Mucosa of rectum (tissue), 2 donors: ENCODE results near the gene REX1BD.
"Not testable (repeated sequence)": the region's sequence is repeated elsewhere in the genome, so short reads cannot be mapped to it uniquely, and the experiment has no call there.

ENCODE experiments used
- H3K27ac ChIP-seq, 2 donors: one replicate each; pipeline ENCODE4 v1.7.0; 2013; ENCODE audit warnings: inconsistent platforms in 2 of 2, low read depth in 2 of 2, low read length in 2 of 2
- H3K27me3 ChIP-seq, 2 donors: one replicate each; pipeline ENCODE4 v1.7.0; 2013; ENCODE audit warnings: low read length in 2 of 2; ENCODE audit not compliant: control insufficient read depth in 2 of 2, insufficient read depth in 2 of 2
- H3K36me3 ChIP-seq, 2 donors: one replicate each; pipeline ENCODE4 v1.7.0; 2013; ENCODE audit warnings: low read length in 2 of 2; ENCODE audit not compliant: control insufficient read depth in 2 of 2, insufficient read depth in 2 of 2
- H3K4me1 ChIP-seq, 2 donors: one replicate each; pipeline ENCODE4 v1.7.0; 2013; ENCODE audit warnings: low read length in 2 of 2, mild to moderate bottlenecking in 1 of 2; ENCODE audit not compliant: control insufficient read depth in 2 of 2, insufficient read depth in 2 of 2
- H3K4me3 ChIP-seq, 2 donors: one replicate each; pipeline ENCODE4 v1.7.0; 2013; ENCODE audit warnings: low read length in 2 of 2
- H3K9ac ChIP-seq, 2 donors: one replicate each; pipeline ENCODE4 v1.7.0; 2013; ENCODE audit warnings: low read length in 2 of 2, low read depth in 1 of 2, mild to moderate bottlenecking in 1 of 2
- H3K9me3 ChIP-seq, 2 donors: one replicate each; pipeline ENCODE4 v1.7.0; 2013; ENCODE audit warnings: low read length in 2 of 2; ENCODE audit not compliant: control insufficient read depth in 2 of 2
- donor health status: healthy.
- donor health status: Normal muscosa, but diverticular disease.

REX1BD gene

GRCh38 chr19:18588611-18589379 is at the start of gene REX1BD:
Gene REX1BD, plus strand, starts transcription at chr19:18588798. Its CDS starts 4 bp downstream, at chr19:18588802.
- Histone ChIP-seq H3K27me3 (no peaks in the 10 kb centered on the region), H3K4me1 (peaks cover 16 to 23% of the 10 kb centered on the region in 2 donors), H3K9me3 (no peaks in the 10 kb centered on the region), H3K4me3 (peak within 1 kb of the TSS; percentile 79 to 86), H3K27ac (peak within 1 kb of the TSS; percentile 82 to 92), H3K36me3 (peaks cover 5 to 6% of the 10 kb centered on the region in 2 donors), H3K9ac (peak within 1 kb of the TSS; percentile 79 to 80)

DNA sequence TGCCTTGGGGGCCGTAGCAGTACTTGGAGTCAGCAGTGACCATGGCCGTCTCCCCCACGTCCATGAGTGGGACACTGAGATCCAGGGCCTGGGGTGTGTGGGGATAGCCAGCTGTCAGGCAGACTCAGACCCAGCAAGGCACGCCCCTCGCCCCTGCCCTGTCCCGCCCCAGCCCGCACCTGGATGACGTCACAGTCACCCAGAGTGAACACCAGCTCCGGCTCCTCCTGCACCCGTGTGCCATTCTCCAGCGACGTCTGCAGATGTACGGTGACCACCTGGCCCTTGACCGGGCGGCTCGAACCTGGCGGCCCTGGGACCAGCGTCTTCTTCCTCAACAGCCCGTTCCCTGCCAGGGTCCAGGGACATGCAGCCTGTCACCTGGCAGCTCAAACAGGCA is 49.2 kb upstream of the REX1BD start:
- H3K4me1 ChIP-seq, result peaks cover 13% of the 10 kb centered on the region in 2 donors
- H3K27ac ChIP-seq, result no peak overlapping the region
- no peaks in the 10 kb centered on the region for H3K27me3 ChIP-seq
- H3K9ac ChIP-seq, result no peak overlapping the region
- H3K36me3 ChIP-seq, result peaks cover 19 to 34% of the 10 kb centered on the region in 2 donors
- H3K4me3 ChIP-seq, result no peak overlapping the region
- no peaks in the 10 kb centered on the region for H3K9me3 ChIP-seq

DNA sequence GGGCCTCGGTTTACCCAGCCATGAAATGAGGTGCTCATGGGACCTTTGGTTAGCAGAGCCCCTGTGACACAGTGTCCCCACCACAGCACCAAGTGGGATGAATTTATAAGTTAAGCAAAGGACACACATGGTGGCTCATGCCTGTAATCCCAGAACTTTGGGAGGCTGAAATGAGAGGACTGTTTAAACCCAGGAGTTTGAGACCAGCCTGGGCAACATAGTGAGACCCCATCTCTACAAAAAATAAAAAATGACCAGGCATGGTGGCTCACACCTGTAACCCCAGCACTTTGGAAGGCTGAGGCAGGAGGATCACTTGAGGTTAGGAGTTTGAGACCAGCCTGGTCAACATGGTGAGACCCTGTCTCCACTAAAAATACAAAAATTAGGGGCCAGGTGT is 48.4 kb upstream of the REX1BD start:
- peaks cover 13% of the 10 kb centered on the region in 2 donors for H3K4me1 ChIP-seq
- H3K27me3 ChIP-seq, H3K9ac ChIP-seq, H3K4me3 ChIP-seq, H3K9me3 ChIP-seq, H3K27ac ChIP-seq: not testable (repeated sequence)
- H3K36me3 ChIP-seq, result peaks cover 19 to 34% of the 10 kb centered on the region in 2 donors

- no peaks in the 10 kb centered on the region for H3K27me3 ChIP-seq
- H3K9me3 ChIP-seq, result no peaks in the 10 kb centered on the region
- peaks cover 13% of the 10 kb centered on the region in 2 donors for H3K4me1 ChIP-seq
- no peak overlapping the region for H3K27ac ChIP-seq
- H3K36me3 ChIP-seq, result peaks cover 19 to 32% of the 10 kb centered on the region in 2 donors
- H3K9ac ChIP-seq, result no peak overlapping the region
- no peak overlapping the region for H3K4me3 ChIP-seq
These were observed 47.2 kb upstream of the REX1BD start for GRCh38 chr19:18541258-18541991.

- peak overlapping the region; percentile 69 to 78 for H3K4me3 ChIP-seq
- no peaks in the 10 kb centered on the region for H3K27me3 ChIP-seq
- H3K9ac ChIP-seq, result peak overlapping the region; percentile 72 to 81
- peaks cover 14 to 26% of the 10 kb centered on the region in 2 donors for H3K36me3 ChIP-seq
- no peaks in the 10 kb centered on the region for H3K9me3 ChIP-seq
- H3K4me1 ChIP-seq, result peaks cover 13% of the 10 kb centered on the region in 2 donors
- H3K27ac ChIP-seq, result peak overlapping the region; percentile 55 to 56
These were observed 46.3 kb upstream of the REX1BD start for GRCh38 chr19:18541992-18542940.

GRCh38 chr19:18542941-18543813 is 45.4 kb upstream of the REX1BD start, which contains the start of gene FKBP8:
Gene FKBP8, minus strand, starts transcription at chr19:18543573. Its CDS starts 1,603 bp downstream, at chr19:18541970.
- Histone ChIP-seq H3K27me3 (no peaks in the 10 kb centered on the region), H3K27ac (peak within 1 kb of the TSS; percentile 67 to 70), H3K4me1 (peaks cover 13% of the 10 kb centered on the region in 2 donors), H3K9ac (peak within 1 kb of the TSS; percentile 72 to 81), H3K9me3 (no peaks in the 10 kb centered on the region), H3K36me3 (peaks cover 8 to 18% of the 10 kb centered on the region in 2 donors), H3K4me3 (peak within 1 kb of the TSS; percentile 69 to 78)

DNA sequence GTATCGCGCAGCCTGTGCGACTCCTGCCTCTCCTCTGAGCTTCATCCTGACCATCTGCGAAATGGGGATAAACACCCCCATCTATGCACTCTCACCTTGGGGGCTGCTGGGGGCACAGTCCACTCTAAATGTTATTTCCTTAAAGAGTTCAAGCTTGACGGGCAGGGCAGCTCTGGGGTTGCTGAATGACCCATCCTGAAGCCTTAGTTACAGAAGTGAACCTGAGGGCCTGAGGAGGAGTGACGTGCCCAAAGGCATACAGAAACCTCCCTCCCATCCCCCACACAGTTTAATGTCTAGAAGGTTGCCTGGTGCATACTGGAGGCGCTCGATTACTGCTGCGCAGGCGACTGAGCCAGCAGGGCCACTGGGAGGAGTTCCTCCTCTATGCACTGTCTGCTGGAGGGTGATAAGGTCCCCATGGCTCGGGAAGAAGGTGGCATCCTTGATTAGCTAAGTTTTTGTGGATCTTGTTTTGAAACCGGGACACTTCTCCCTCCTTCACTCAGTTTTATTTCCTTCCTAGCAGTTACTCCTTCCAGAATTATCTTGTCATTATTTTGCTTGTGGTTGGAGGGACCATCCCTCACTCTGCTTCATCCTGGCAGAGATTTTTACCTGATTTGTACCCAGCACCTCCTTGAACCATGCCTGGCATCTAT is 44.7 kb upstream of the REX1BD start:
- peak overlapping the region; percentile 57 to 71 for H3K4me3 ChIP-seq
- H3K4me1 ChIP-seq, result peaks cover 13% of the 10 kb centered on the region in 2 donors
- peak overlapping the region; percentile 53 to 81 for H3K9ac ChIP-seq
- H3K27me3 ChIP-seq, result no peaks in the 10 kb centered on the region
- H3K36me3 ChIP-seq, result peaks cover 8 to 15% of the 10 kb centered on the region in 2 donors
- H3K27ac ChIP-seq, result peak overlapping the region; percentile 34 to 70
- H3K9me3 ChIP-seq, result no peaks in the 10 kb centered on the region

- Histone ChIP-seq H3K4me1 (no peaks in the 10 kb centered on the region), H3K27ac (no peak overlapping the region), H3K9me3 (no peaks in the 10 kb centered on the region), H3K36me3 (no peaks in the 10 kb centered on the region), H3K27me3 (no peaks in the 10 kb centered on the region), H3K9ac (no peak overlapping the region), H3K4me3 (no peak overlapping the region)
These were observed 37.0 kb upstream of the REX1BD start for GRCh38 chr19:18551631-18552030.
